Cardiac fibroblast (primary cell): ENCODE measurements around the gene USP19.

Experiments
- DNase-seq, 2 donors: peaks; one replicate each; pipeline versions ENCODE4 v3.0.0 to v3.0.0-alpha.2; 2010; ENCODE audit warnings: low read depth in 2 of 2
- H3K4me3 ChIP-seq, 2 donors: replicated peaks in 1 of 2; 1 replicate in 1 of 2; 2 replicates in 1 of 2; pipeline ENCODE4 v1.5.1; 2011; ENCODE audit warnings: low read depth in 2 of 2, low read length in 2 of 2, mild to moderate bottlenecking in 2 of 2, moderate library complexity in 1 of 2
- TF ChIP-seq, protein P1 (sequence below): IDR thresholded peaks from one replicate; pipeline ENCODE4 v1.5.1; 2011; ENCODE audit warnings: low read depth, mild to moderate bottlenecking, low read length, inconsistent platforms

Gene USP19

DNA sequence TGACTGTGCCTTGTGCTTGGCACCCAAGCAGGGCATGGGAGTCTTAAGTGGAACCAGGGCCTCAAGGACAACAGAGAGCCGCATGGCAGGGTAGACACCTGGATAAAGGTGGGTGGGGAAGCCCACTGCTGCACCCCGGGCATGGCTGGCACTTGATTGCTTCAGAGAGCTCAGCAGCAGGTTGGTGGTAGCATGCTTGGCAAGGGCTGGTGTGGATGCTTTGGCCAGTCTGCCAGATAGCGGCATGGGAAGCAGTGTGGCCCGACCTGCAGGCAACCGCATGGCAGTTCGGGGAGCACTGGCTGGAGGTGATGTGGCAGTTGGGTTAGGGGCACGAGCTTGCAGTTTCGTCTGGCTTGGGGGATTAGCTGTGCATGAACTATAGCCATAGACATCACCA, 43.0 kb upstream of the USP19 start:
- no peak overlapping the region for H3K4me3 ChIP-seq
- TF ChIP-seq, protein P1, sequence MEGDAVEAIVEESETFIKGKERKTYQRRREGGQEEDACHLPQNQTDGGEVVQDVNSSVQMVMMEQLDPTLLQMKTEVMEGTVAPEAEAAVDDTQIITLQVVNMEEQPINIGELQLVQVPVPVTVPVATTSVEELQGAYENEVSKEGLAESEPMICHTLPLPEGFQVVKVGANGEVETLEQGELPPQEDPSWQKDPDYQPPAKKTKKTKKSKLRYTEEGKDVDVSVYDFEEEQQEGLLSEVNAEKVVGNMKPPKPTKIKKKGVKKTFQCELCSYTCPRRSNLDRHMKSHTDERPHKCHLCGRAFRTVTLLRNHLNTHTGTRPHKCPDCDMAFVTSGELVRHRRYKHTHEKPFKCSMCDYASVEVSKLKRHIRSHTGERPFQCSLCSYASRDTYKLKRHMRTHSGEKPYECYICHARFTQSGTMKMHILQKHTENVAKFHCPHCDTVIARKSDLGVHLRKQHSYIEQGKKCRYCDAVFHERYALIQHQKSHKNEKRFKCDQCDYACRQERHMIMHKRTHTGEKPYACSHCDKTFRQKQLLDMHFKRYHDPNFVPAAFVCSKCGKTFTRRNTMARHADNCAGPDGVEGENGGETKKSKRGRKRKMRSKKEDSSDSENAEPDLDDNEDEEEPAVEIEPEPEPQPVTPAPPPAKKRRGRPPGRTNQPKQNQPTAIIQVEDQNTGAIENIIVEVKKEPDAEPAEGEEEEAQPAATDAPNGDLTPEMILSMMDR, result no peak
- no peak for DNase-seq

DNA sequence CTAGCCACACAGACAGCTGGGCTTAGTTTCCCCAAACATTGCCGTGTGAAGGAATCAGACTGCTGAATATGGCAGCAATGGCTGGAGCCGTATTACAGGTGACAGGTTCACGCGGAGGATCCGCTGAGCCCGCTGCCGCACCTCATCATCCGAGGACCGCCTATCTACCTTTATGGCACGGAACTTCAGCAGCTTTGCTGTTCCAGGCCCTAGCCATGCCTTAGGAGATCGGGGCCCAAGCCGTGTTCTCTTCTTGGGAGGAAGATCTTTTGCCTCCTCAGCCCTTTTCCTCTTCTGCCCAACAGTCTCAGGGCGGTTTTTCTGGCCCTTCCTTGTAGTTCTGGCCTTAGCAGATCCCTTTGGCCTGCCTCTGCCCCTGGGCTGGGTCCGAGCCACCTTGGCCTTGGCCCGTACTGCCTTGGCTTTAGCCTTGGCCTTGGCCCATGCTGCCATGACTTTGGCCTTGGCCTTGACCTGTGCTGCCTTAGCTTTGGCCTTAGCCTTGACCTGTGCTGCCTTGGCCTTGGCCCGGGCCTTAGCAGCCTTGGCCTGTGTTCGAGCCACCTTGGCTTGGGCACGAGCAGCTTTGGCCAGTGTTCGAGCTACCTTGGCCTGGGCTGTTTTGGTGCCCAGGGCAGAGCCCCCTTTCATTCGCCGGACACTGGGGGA, 42.3 kb upstream of the USP19 start:
- H3K4me3 ChIP-seq, result no peak overlapping the region
- TF ChIP-seq, protein P1, result no peak
- no peak for DNase-seq

DNA sequence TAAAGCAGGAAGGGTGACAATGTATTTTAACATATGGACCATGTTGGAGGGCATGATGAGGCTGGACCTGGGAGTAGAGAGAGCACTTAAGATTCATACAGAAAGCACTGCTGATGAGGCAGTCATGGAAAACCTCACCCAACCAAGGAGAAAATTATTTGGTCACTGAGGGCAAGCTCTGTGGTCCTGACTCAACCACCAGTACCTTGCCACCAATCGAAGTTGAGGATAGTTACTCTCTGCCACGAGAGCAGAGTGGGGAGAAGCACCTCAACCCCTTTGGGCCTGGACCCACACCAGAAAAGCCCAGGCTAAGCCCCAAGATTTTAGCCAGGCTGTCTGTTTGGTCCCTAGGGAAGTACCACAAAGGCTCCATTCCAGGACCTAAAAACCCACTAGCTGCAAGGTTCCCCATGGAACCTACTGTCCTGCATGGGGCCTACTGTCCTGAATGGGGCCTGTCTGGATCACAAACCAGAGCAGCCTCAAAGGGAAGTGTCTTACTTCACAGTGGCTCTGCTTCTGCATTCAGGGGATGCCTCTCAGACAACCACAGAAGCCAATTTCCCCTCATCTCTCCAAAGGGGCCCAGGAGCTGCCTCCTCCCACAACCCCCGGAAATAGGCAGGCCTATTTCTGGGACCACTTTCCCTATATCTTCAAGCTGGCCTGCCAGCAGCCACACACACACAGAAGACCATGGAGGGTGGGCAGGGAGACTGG, 41.3 kb upstream of the USP19 start:
- TF ChIP-seq, protein P1, result no peak
- DNase-seq, result no peak
- H3K4me3 ChIP-seq, result no peak overlapping the region

DNA sequence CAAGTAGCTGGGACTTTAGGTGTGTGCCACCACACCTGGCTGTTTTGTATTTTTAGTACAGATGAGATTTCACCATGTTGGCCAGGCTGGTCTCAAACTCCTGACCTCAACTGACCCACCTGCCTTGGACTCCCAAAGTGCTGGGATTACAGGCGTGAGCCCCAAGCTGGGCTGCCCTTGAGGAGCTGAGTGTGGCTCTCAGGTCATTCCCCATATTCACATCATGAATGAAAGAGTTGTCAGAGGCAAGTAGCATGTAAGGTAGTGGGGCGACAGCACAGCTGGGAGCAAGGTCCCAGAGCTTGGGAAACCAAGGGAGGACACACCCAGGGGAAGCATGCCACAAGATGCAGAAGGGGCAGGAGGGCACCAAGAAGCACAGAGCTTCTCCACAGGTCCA, 40.6 kb upstream of the USP19 start:
- no peak overlapping the region for H3K4me3 ChIP-seq
- TF ChIP-seq, protein P1, result no peak
- DNase-seq, result no peak

DNA sequence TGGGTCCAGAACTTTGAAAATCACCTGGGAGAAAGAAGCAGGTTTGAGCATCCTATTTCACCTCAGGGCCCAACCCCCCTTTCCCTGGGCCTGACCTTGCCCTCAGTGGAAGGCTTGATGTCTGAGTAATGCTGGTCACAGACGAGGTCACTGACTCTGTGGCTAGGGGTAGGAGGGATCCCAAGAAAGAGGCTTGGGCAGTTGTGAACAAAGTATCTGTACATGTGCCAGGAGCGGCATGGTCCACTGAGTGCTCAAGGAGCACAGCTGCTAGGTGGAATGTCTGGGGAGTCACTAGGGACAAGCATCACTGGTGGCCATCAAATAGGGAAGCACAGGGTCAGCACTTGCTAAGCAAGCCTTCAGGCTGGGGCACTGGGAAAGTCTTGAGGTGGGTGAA, 38.2 kb upstream of the USP19 start:
- TF ChIP-seq, protein P1, result no peak
- H3K4me3 ChIP-seq, result no peak overlapping the region
- DNase-seq, result no peak

DNA sequence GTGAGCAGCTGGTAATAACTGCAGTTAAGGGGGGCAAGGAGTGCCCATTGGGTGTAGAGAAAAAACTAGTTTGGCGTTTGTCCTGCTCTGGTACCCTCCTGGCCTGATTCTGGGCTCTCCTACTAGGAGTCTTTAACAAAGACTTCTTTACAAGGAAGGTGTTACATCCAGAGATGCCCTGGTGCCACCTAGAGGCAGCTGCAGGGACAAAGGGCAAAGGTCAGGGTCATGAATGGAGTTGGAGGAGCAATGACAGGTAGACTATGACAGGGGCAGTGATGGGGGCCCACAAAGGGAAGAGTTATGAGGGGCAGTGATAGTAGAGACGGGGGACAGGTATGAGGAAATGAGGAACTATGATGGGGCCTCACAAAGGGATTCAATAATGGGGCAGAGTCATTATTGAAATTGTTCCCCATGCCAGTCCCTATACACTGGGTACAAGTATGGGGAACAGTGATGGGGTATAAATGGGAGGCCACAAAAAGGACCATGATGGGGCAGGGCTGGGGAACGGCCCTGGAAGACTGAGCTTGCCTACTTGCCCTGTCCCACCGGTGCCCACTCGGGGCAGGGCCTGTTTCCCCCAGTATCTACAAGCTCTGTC, 37.6 kb upstream of the USP19 start:
- DNase-seq, result peak in 1 of 2 donors; percentile 25
- H3K4me3 ChIP-seq, result no peak overlapping the region
- TF ChIP-seq, protein P1, result peak; percentile 32
